Fibroblast of pulmonary artery (primary cell): Measurements from ENCODE around the gene ZBTB20.
A peak's percentile ranks its signal among the peaks of the same experiment; 100 is the strongest.

ENCODE experiments used
- DNase-seq: peaks from one replicate; pipeline ENCODE4 v3.0.0-alpha.2; 2010; ENCODE audit warnings: low read depth
- H3K4me3 ChIP-seq: replicated peaks from 2 replicates; pipeline ENCODE4 v1.5.1; 2011; ENCODE audit warnings: low read depth, mild to moderate bottlenecking, control low read depth, low read length, moderate library complexity
- TF ChIP-seq, protein P1 (sequence below): IDR thresholded peaks from 2 replicates; pipeline ENCODE4 v1.5.1; 2011; ENCODE audit warnings: mild to moderate bottlenecking, control low read depth, low read length, inconsistent platforms; ENCODE audit errors: missing control alignments

Gene ZBTB20

GRCh38 chr3:115022835-115023398 lies 124.2 kb downstream of the ZBTB20 start:
- TF ChIP-seq, protein P1, sequence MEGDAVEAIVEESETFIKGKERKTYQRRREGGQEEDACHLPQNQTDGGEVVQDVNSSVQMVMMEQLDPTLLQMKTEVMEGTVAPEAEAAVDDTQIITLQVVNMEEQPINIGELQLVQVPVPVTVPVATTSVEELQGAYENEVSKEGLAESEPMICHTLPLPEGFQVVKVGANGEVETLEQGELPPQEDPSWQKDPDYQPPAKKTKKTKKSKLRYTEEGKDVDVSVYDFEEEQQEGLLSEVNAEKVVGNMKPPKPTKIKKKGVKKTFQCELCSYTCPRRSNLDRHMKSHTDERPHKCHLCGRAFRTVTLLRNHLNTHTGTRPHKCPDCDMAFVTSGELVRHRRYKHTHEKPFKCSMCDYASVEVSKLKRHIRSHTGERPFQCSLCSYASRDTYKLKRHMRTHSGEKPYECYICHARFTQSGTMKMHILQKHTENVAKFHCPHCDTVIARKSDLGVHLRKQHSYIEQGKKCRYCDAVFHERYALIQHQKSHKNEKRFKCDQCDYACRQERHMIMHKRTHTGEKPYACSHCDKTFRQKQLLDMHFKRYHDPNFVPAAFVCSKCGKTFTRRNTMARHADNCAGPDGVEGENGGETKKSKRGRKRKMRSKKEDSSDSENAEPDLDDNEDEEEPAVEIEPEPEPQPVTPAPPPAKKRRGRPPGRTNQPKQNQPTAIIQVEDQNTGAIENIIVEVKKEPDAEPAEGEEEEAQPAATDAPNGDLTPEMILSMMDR = no peak
- DNase-seq = peak; percentile 7
- H3K4me3 ChIP-seq = no peak overlapping the region

DNA sequence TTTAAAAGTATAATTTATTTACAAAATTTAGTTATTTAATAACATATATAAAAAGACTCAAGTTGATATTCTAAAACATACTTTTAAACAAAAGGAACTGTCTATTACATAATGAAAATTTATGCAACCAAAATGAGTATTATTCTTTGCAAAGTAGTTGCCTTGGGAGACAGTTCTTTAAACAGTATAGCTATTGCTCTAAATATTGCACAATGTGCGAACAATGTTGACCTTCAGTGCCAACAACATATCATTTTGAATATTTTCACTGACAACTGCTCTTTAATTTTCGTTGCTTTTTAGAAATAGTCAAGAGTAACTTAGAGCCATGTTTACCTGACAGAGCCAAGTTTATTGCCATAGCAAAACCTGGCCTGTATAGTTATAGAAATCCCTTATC lies 124.9 kb downstream of the ZBTB20 start:
- DNase-seq = peak; percentile 44
- no peak overlapping the region for H3K4me3 ChIP-seq
- TF ChIP-seq, protein P1 = no peak

DNA sequence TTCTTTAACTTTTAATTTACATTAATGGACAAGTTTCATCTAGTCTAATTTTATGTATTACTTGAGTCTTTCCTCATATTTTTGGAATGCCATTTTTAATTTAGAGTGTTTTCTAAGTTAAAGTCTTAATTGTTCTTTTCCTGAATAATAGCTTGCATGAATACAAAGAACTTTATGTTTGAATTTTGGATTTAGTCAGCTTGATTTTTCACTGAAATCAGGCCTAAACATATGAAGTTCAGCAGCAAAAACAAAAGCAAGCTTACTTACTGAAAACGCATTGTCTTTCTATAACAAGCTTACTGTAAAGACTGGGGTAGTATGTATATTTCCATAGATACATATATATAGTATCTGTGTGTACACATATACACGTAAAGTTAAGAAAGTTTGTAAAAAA lies 126.0 kb downstream of the ZBTB20 start:
- TF ChIP-seq, protein P1 = no peak
- DNase-seq = no peak
- H3K4me3 ChIP-seq = no peak overlapping the region

DNA sequence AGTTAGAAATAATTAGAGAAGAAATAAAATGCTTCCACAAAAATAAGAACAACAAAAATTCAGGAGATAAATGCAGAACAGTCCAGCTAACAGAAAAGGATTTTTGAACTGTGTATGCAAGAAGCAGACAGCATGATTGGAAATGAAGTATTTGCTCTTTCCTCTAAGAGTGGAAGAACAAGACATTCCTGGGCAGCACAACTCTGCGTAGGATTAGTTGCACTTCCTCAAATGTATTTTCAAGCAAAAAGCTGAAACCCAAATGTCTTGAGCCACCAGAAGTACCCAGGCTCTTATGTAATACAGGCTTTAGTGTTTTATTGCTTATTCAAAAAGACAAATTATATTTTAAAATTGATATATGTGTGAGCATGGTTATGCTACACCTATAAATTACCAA lies 127.2 kb downstream of the ZBTB20 start:
- DNase-seq = no peak
- TF ChIP-seq, protein P1 = no peak
- no peak overlapping the region for H3K4me3 ChIP-seq

GRCh38 chr3:115018694-115019093 lies 128.4 kb downstream of the ZBTB20 start:
- no peak for DNase-seq
- TF ChIP-seq, protein P1 = no peak

GRCh38 chr3:115007966-115008365 lies 139.1 kb downstream of the ZBTB20 start:
- TF ChIP-seq, protein P1 = no peak
- no peak overlapping the region for H3K4me3 ChIP-seq
- no peak for DNase-seq

More at GRCh38 chr3:115018694-115019093, 128.4 kb downstream of the ZBTB20 start:
- H3K4me3 ChIP-seq = no peak overlapping the region
